Fibroblast of mammary gland (primary cell): Measurements from ENCODE around the gene GATAD2A.

Experiments used
- DNase-seq: peaks from one replicate; pipeline ENCODE4 v3.0.0-alpha.2; 2010; ENCODE audit warnings: low read depth
- H3K4me3 ChIP-seq: 2 replicates; pipeline ENCODE4 v1.5.1; 2011; ENCODE audit warnings: low read depth, mild to moderate bottlenecking, low read length, moderate library complexity; ENCODE audit not compliant: control insufficient read depth
- CTCF ChIP-seq: conservative IDR thresholded peaks from 2 replicates; pipeline ENCODE4 v1.5.1; 2011; ENCODE audit warnings: low read depth, low read length, inconsistent platforms; ENCODE audit not compliant: control insufficient read depth, insufficient read depth

GATAD2A gene

DNA sequence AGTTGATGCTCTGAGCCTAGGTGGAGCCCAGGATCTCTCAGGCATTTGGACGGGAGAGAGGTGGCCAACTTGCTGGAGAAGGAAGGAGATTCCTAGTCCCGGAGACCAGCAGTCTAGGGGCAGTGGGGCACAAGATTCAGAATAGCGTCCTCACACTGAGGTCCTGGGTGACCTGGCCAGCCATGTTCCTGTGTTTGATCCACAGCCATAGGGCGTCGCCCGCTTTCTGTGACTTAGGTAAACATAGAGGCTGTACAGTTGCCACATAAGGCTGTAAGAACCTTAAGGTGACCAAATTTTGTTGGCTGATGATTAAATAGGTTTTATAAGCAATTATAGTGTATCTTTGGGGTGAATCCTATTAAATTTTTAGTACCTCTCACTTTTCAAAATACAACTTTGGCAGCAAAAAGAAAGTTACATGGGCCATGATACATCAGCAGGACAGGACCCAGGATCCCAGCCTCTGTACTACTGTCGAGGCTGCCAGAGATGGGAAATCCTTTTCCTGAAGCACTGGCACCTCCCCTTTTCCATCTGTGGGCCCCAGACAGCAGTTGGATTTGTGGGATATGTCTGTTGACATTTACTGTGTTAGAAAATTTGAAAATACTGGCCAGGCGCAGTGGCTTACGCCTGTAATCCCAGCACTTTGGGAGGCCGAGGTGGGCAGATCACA lies 72.4 kb downstream of the GATAD2A start:
- no peak overlapping the region for H3K4me3 ChIP-seq
- TF ChIP-seq CTCF, result no peak
- DNase-seq, result no peak

DNA sequence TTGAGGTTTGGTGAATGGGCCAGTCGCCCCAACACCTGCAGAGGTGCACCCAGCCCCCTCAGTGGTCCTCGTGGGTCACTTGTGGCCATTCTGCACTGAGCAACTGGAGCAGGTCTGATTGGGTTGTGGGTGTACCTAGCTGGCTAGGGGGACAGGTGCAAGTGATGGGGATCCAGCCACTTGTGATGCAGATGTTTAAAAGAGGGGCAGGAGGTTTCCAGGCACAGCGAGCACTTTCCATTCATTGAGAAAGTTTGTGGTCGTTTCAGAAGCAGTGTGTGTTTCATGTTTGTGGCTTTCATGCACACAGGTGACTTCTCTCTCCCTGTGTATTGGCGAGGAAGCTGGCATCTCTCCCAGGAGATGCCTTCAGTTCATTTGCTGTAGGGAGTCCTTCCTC lies 75.2 kb downstream of the GATAD2A start:
- no peak overlapping the region for H3K4me3 ChIP-seq
- no peak for TF ChIP-seq CTCF
- no peak for DNase-seq

- no peak overlapping the region for H3K4me3 ChIP-seq
- TF ChIP-seq CTCF, result no peak
- DNase-seq, result no peak
Measured at GRCh38 chr19:19482809-19483596, 77.5 kb downstream of the GATAD2A start.

- peak; percentile 45 for DNase-seq
Measured at GRCh38 chr19:19485161-19485997, 79.9 kb downstream of the GATAD2A start.

DNA sequence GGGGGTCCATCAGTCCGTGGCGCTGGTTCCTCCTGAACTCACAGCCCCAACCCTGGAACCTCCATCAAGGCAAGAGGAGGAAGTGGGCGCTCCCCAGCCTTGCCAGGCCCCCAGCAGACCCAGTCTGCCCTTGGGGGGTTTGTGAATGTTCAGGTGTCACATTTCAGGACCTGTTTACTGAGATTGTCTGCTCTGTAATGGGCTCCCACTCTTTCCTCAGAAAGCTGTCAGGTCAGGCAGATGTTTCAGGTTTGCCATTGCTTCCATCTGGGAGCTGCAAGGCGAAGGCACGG lies 80.5 kb downstream of the GATAD2A start:
- TF ChIP-seq CTCF, result no peak
- DNase-seq, result no peak
- H3K4me3 ChIP-seq, result no peak overlapping the region

More at GRCh38 chr19:19485161-19485997, 79.9 kb downstream of the GATAD2A start:
- TF ChIP-seq CTCF, result no peak
- no peak overlapping the region for H3K4me3 ChIP-seq

- no peak overlapping the region for H3K4me3 ChIP-seq
- no peak for DNase-seq
Measured at GRCh38 chr19:19486343-19487076, 81.0 kb downstream of the GATAD2A start.

More at GRCh38 chr19:19486343-19487076, 81.0 kb downstream of the GATAD2A start:
- no peak for TF ChIP-seq CTCF
